GM12864 (cell line): ENCODE measurements around the gene NAV3.

Experiments used
- DNase-seq: peaks from one replicate; pipeline ENCODE4 v3.0.0-alpha.2; 2011; ENCODE audit warnings: low read depth
- H3K4me3 ChIP-seq: 2 replicates; pipeline ENCODE4 v1.5.1; 2011; ENCODE audit warnings: mild to moderate bottlenecking, low read depth, low read length, control low read depth
- TF ChIP-seq, protein P1 (sequence below): IDR thresholded peaks from 2 replicates; pipeline ENCODE4 v1.5.1; 2011; ENCODE audit warnings: low read depth, mild to moderate bottlenecking, moderate library complexity, low read length, control low read depth, inconsistent platforms; ENCODE audit errors: missing control alignments

Gene NAV3

GRCh38 chr12:77893918-77894317 lies 63.2 kb downstream of the NAV3 start:
- DNase-seq: no peak

DNA sequence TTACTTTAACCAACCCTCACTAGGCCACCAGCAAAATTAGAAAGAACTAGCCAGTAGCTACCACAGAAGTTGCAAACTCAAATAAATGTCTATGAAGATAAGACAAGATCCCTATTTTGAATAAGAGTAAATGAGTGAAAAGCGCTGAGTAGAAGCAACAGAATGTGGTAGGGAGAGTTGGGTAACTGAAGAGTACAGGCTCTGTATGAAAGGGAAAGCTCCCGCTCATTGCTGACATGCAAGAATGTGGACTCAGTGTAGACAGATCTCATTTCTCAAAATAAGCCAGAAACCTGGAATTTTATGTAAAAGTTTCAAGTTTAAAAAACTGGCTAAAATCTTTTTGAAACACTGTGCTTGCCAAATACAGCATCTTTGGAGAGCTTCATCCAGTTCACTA lies 63.9 kb downstream of the NAV3 start:
- TF ChIP-seq, protein P1, sequence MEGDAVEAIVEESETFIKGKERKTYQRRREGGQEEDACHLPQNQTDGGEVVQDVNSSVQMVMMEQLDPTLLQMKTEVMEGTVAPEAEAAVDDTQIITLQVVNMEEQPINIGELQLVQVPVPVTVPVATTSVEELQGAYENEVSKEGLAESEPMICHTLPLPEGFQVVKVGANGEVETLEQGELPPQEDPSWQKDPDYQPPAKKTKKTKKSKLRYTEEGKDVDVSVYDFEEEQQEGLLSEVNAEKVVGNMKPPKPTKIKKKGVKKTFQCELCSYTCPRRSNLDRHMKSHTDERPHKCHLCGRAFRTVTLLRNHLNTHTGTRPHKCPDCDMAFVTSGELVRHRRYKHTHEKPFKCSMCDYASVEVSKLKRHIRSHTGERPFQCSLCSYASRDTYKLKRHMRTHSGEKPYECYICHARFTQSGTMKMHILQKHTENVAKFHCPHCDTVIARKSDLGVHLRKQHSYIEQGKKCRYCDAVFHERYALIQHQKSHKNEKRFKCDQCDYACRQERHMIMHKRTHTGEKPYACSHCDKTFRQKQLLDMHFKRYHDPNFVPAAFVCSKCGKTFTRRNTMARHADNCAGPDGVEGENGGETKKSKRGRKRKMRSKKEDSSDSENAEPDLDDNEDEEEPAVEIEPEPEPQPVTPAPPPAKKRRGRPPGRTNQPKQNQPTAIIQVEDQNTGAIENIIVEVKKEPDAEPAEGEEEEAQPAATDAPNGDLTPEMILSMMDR: no peak
- DNase-seq: no peak
- no peak overlapping the region for H3K4me3 ChIP-seq

More at GRCh38 chr12:77893918-77894317, 63.2 kb downstream of the NAV3 start:
- H3K4me3 ChIP-seq: no peak overlapping the region
- TF ChIP-seq, protein P1: no peak

DNA sequence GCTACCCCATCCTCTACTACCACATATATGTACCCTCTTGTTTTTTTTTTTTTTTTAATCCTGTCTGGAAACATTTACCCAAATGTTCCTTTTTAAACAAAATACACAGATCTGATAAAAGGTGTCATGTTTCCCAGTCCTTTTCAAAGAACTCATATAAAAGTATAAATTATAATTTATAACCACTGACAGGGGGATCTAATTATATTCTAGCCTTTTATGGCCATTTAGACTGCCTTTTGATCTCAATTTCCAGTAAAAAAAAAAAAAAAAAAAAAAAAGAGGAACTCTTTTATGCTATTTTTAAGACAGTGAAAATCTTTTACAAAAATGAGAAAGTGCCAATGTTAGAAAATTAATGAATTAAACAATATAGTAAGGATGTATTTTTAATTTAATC lies 65.0 kb downstream of the NAV3 start:
- H3K4me3 ChIP-seq: no peak overlapping the region
- DNase-seq: no peak
- TF ChIP-seq, protein P1: no peak

DNA sequence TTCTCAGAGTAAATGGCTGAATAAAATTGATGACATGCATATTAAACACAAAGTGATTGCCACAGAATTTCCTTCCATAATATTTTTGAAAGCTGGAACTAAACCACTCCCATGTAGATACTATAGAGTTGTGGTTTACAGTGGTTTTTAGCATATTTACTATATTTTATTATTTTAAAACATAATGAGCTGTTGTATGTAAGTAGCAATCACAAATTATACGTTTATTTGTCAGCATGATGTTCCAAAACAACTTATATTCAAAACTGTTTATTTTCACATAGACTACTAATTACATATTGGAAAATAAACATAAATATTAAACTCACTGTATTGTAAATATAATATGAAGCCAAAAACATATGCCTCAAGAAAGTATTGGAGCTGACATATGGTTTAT lies 77.2 kb downstream of the NAV3 start:
- TF ChIP-seq, protein P1: no peak
- DNase-seq: no peak
- H3K4me3 ChIP-seq: no peak overlapping the region

GRCh38 chr12:77914081-77914488 lies 83.4 kb downstream of the NAV3 start:
- TF ChIP-seq, protein P1: no peak
- DNase-seq: no peak
- H3K4me3 ChIP-seq: no peak overlapping the region

GRCh38 chr12:77915071-77915600 lies 84.4 kb downstream of the NAV3 start:
- TF ChIP-seq, protein P1: no peak
- no peak for DNase-seq
- H3K4me3 ChIP-seq: no peak overlapping the region

GRCh38 chr12:77916276-77916675 lies 85.6 kb downstream of the NAV3 start:
- DNase-seq: no peak
- H3K4me3 ChIP-seq: no peak overlapping the region
- TF ChIP-seq, protein P1: no peak
